Right lobe of liver (tissue), 6 donors: ENCODE measurements around the gene TACR1. TPM values are rescaled to one million over a fixed set of nuclear protein-coding genes. Genes with fewer than 3 reads are reported as not detected.

Experiments used
- ATAC-seq, 4 donors: fragments of 200-7000 bp; cut with Tn5 transposase; one replicate each; pipeline ENCODE4 v1.9.1; 2020; ENCODE audit warnings: mild to moderate bottlenecking in 4 of 4, moderate library complexity in 4 of 4
- DNase-seq, 3 donors: peaks; one replicate each; pipeline ENCODE4 v3.0.0-alpha.2; 2020
- H3K27ac ChIP-seq, 3 donors: fragments of 200-600 bp; one replicate each; pipeline ENCODE4 v1.8.0; 2022
- H3K27me3 ChIP-seq, 2 donors: fragments of 200-600 bp; one replicate each; pipeline ENCODE4 v1.8.0; 2022
- H3K36me3 ChIP-seq, 4 donors: fragments of 200-600 bp; sonication (generic) in 1 of 4; one replicate each; pipeline versions ENCODE4 v1.5.1 to v1.8.0; 2017 to 2022; ENCODE audit warnings: control low read depth in 1 of 4
- H3K4me1 ChIP-seq, 4 donors: fragments of 200-600 bp; sonication (generic) in 1 of 4; one replicate each; pipeline versions ENCODE4 v1.5.1 to v1.8.0; 2017 to 2022; ENCODE audit warnings: control low read depth in 1 of 4
- H3K4me3 ChIP-seq, 3 donors: fragments of 200-600 bp; one replicate each; pipeline ENCODE4 v1.8.0; 2022
- H3K9me3 ChIP-seq, 4 donors: fragments of 200-600 bp; sonication (generic) in 1 of 4; one replicate each; pipeline versions ENCODE4 v1.5.1 to v1.8.0; 2017 to 2022; ENCODE audit warnings: control low read depth in 1 of 4
- CTCF ChIP-seq, 4 donors: fragments of 200-600 bp in 3 of 4; fragments of 450-650 bp in 1 of 4; IDR thresholded peaks; one replicate each; pipeline versions ENCODE4 v1.5.1 to v1.8.0; 2016 to 2022; ENCODE audit warnings: antibody characterized with exemption in 4 of 4, mild to moderate bottlenecking in 2 of 4
- POLR2A ChIP-seq: fragments of 450-650 bp; IDR thresholded peaks from one replicate; pipeline ENCODE4 v1.6.1; 2017; ENCODE audit warnings: antibody characterized with exemption, mild to moderate bottlenecking
- WGBS: methylation state at CpG from one replicate; pipeline ENCODE4 v1.1.6; 2018; ENCODE audit warnings: low coverage, low lambda C conversion rate; ENCODE audit not compliant: insufficient coverage; ENCODE audit errors: missing lambda C conversion rate; 5-methylcytosine and 5-hydroxymethylcytosine counted together
- intact Hi-C, 2 donors: fragments of 100-400 bp; cut with DNase I; formaldehyde crosslinking; loops; one replicate each; pipeline versions ENCODE4 v1.11.2 to v1.14.1; 2022
- total RNA-seq, 6 experiments: library from RNA; depleted of rRNA in 2 of 6; stranded (reverse); fragments of >200 nt in 2 of 6; fragmentation: NEBNext Ultra II Directional in 3 of 6; extraction: Animal tissue kit (Norgen Biotek cat#: 25700) in 3 of 6; gene quantifications; one replicate each; pipeline versions ENCODE4 v1.1.0 to v1.2.4, GENCODE V29; 2016 to 2023
- donor health status: DM: no; HTN: yes; CAD: no.
- donor health status: DM: no; HTN: no; CAD: no.
- donor health status: DM: no; HTN: no; CAD: no.
- donor health status: DM: no; HTN: yes; CAD: no.
- donor health status: DM: no; HTN: yes; CAD: no.

TACR1 gene
- total RNA-seq, 6 experiments from 2014 or later = not detected

DNA sequence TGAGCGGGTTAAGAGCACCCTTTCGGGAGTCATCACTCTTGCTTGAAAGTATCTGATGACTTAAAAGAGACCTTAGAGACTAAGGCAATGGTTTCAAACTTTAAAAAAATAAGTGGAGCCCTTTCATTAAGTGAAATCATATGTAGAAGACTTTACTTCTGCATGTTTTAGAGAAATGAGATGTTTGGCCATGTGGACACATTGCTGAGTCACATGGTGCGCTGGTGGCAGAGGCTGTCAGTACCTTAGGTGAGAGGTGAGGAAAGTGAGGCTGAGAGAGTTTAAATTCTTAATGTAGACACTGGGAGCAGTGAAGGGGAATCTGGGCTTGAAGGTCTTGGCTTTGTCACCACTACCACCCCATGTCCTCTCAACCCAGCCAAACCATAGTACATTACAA lies 109.8 kb downstream of the TACR1 start:
- Histone ChIP-seq H3K36me3 (no peaks in the 10 kb centered on the region), H3K27ac (no peak overlapping the region), H3K4me1 (no peaks in the 10 kb centered on the region), H3K9me3 (no peaks in the 10 kb centered on the region), H3K27me3 (no peaks in the 10 kb centered on the region), H3K4me3 (no peak overlapping the region)
- 100% methylated on average over 2 of the region's 3 CpGs for WGBS
- TF ChIP-seq CTCF (IDR thresholded peaks at IDR 0.05) (no peak), POLR2A (no peak)
- DNase-seq = no peak
- ATAC-seq = no peak
- intact Hi-C loops = no loop called here

GRCh38 chr2:75088791-75089190 lies 110.5 kb downstream of the TACR1 start:
- Histone ChIP-seq H3K9me3 (no peaks in the 10 kb centered on the region), H3K4me3 (no peak overlapping the region), H3K4me1 (no peaks in the 10 kb centered on the region), H3K27ac (no peak overlapping the region), H3K36me3 (no peaks in the 10 kb centered on the region), H3K27me3 (no peaks in the 10 kb centered on the region)
- ATAC-seq (no peak), DNase-seq (no peak)
- TF ChIP-seq CTCF (IDR thresholded peaks at IDR 0.05) (no peak), POLR2A (no peak)
- intact Hi-C loops = no loop called here
- 68% methylated on average over 2 of the region's 3 CpGs for WGBS

DNA sequence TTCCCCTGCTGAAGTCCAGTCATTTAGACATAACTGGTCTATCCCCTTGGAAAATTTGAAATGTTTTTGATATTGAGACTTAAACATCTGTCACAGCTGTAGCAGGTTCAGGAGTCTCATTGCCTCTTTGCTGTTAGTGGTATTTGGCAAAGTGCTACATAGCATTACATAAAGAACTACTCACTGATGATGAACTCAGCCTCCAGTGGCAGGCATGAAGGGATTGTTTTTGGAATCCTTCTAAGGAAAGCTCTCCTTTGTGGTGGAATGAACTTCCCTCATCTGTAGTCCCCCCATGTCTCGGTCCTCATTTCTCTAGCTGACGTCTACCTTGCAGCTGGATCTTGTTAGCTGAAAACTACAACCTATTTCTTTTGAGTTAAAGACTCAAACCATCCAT lies 111.6 kb downstream of the TACR1 start:
- H3K4me3 ChIP-seq = no peak overlapping the region
- intact Hi-C loops = no loop called here
- no peak overlapping the region for H3K27ac ChIP-seq
- H3K9me3 ChIP-seq = no peaks in the 10 kb centered on the region
- H3K27me3 ChIP-seq = no peaks in the 10 kb centered on the region
- TF ChIP-seq POLR2A (no peak), CTCF (IDR thresholded peaks at IDR 0.05) (no peak)
- no peak for DNase-seq
- no peaks in the 10 kb centered on the region for H3K36me3 ChIP-seq
- no peak for ATAC-seq
- no peaks in the 10 kb centered on the region for H3K4me1 ChIP-seq
- 86% methylated on average over 1 of the region's 2 CpGs for whole genome bisulfite sequencing

GRCh38 chr2:75079575-75079974 lies 119.7 kb downstream of the TACR1 start:
- H3K27me3 ChIP-seq = no peaks in the 10 kb centered on the region
- 88% methylated on average over 1 of the region's 1 CpG for WGBS
- no peak for TF ChIP-seq CTCF (IDR thresholded peaks at IDR 0.05)
- no peak for TF ChIP-seq POLR2A
- H3K4me1 ChIP-seq = no peaks in the 10 kb centered on the region
- intact Hi-C loops = no loop called here
- H3K27ac ChIP-seq = no peak overlapping the region
- H3K9me3 ChIP-seq = no peaks in the 10 kb centered on the region
- DNase-seq = no peak
- ATAC-seq = no peak
- no peaks in the 10 kb centered on the region for H3K36me3 ChIP-seq
- no peak overlapping the region for H3K4me3 ChIP-seq

- Histone ChIP-seq H3K4me1 (no peaks in the 10 kb centered on the region), H3K9me3 (no peaks in the 10 kb centered on the region), H3K36me3 (no peaks in the 10 kb centered on the region), H3K27me3 (no peaks in the 10 kb centered on the region), H3K27ac (no peak overlapping the region), H3K4me3 (no peak overlapping the region)
- DNase-seq (no peak), ATAC-seq (no peak)
- intact Hi-C loops = no loop called here
- TF ChIP-seq CTCF (IDR thresholded peaks at IDR 0.05) (no peak), POLR2A (no peak)
- WGBS = 83% methylated on average over 3 of the region's 4 CpGs
Observed at GRCh38 chr2:75077909-75078308, 121.4 kb downstream of the TACR1 start.
